ENCODE data around the gene YIPF4.

Gene YIPF4

DNA sequence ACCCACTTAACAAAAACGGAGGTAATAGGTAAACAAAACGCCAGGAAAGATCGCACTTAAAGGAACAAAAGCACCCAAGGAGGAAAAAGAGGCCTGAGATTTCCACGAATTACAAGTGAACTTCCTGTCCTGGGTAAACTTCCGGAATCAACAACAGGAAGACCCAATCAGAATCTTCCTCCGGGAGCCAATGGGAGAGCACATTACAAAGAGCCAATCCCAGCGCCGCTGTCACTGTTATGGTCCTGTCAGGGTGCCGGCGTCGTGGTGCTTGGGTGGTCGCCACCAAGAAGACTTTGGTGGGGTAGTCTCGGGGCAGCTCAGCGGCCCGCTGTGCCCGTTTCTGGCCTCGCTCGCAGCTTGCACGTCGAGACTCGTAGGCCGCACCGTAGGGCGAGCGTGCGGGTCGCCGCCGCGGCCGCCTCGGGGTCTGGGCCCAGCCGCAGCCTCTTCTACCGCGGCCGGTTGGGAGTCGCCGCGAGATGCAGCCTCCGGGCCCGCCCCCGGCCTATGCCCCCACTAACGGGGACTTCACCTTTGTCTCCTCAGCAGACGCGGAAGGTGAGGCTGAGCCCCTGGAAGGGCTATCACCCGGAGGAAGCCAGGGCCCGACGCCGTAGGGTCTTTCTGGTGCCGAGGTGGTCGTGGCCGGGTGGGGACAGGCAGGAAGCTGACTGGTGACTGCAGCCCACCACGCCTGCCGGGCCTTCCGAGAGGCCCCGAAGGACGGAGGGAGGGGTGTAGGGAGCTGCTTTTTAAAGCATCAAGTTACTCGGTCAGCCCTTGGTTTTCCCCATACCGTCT, at the start of gene YIPF4:
Gene YIPF4, plus strand, starts transcription at position 231 of the 804 bp plus-strand sequence. Its CDS starts 252 bp downstream, at position 483.
- H3K4me1 ChIP-seq (ENCODE audit: control insufficient read depth, insufficient read depth, low read length), result peaks cover 5% of the 10 kb centered on the region
- peak within 1 kb of the TSS; percentile 66 for H3K9ac ChIP-seq (ENCODE audit: low read length)
- peak within 1 kb of the TSS; percentile 84 for H3K4me3 ChIP-seq (ENCODE audit: low read length)
- no peaks in the 10 kb centered on the region for H3K27me3 ChIP-seq (ENCODE audit: control insufficient read depth, insufficient read depth, low read length)
- no peaks in the 10 kb centered on the region for H3K36me3 ChIP-seq (ENCODE audit: control insufficient read depth, insufficient read depth, low read length)
- peak within 1 kb of the TSS; percentile 76 for H3K27ac ChIP-seq (ENCODE audit: low read depth, low read length)

- Histone ChIP-seq H3K4me1 (ENCODE audit: control insufficient read depth, insufficient read depth, low read length) (no peaks in the 10 kb centered on the region), H3K9ac (ENCODE audit: low read length) (no peak overlapping the region), H3K36me3 (ENCODE audit: control insufficient read depth, insufficient read depth, low read length) (no peaks in the 10 kb centered on the region), H3K27ac (ENCODE audit: low read depth, low read length) (no peak overlapping the region), H3K4me3 (ENCODE audit: low read length) (no peak overlapping the region), H3K27me3 (ENCODE audit: control insufficient read depth, insufficient read depth, low read length) (no peaks in the 10 kb centered on the region)
These were observed 49.5 kb upstream of the YIPF4 start for GRCh38 chr2:32228181-32228580.

DNA sequence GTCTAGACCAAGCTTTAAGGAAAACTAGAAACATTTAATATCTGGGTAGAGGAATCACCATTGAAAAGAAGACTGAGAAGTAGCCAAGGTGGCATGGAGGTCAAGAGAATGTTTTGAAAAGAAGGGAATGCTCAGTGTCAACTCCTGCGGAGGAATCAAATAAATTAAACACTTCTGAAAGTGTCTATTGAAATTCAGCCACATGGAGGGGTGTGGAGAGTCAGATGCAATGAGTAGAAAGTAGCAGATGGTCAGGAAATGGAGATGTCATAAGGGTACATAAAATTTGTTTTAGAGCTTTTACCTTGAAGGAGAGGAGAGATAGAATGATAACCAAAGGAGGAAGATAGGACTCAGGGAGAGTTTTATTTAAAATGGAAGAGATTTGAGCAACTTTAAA, 48.1 kb upstream of the YIPF4 start:
- H3K36me3 ChIP-seq (ENCODE audit: control insufficient read depth, insufficient read depth, low read length), result no peaks in the 10 kb centered on the region
- H3K27ac ChIP-seq (ENCODE audit: low read depth, low read length), result no peak overlapping the region
- H3K4me3 ChIP-seq (ENCODE audit: low read length), result no peak overlapping the region
- no peak overlapping the region for H3K9ac ChIP-seq (ENCODE audit: low read length)
- H3K27me3 ChIP-seq (ENCODE audit: control insufficient read depth, insufficient read depth, low read length), result no peaks in the 10 kb centered on the region
- no peaks in the 10 kb centered on the region for H3K4me1 ChIP-seq (ENCODE audit: control insufficient read depth, insufficient read depth, low read length)

DNA sequence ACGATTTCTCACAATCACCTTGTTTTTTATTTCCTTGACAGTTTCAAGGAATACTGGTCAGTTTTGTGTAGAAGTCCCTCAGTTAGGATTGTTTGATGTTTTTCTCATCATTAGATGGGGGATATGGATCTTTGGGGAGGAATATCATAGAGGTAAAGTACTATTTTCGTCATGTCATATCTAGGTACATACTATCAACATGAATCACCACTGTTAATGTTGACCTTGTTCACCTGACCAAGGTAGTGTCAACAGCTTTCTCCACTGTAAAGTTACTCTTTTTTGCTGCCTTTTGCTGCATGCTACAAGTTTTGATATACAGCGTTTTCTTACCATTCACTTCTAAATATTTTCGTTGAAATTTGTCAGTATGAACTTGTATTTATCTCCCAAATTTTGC, 45.7 kb upstream of the YIPF4 start:
- Histone ChIP-seq H3K4me3 (ENCODE audit: low read length) (no peak overlapping the region), H3K4me1 (ENCODE audit: control insufficient read depth, insufficient read depth, low read length) (no peaks in the 10 kb centered on the region), H3K36me3 (ENCODE audit: control insufficient read depth, insufficient read depth, low read length) (no peaks in the 10 kb centered on the region), H3K27me3 (ENCODE audit: control insufficient read depth, insufficient read depth, low read length) (no peaks in the 10 kb centered on the region), H3K27ac (ENCODE audit: low read depth, low read length) (no peak overlapping the region), H3K9ac (ENCODE audit: low read length) (no peak overlapping the region)

DNA sequence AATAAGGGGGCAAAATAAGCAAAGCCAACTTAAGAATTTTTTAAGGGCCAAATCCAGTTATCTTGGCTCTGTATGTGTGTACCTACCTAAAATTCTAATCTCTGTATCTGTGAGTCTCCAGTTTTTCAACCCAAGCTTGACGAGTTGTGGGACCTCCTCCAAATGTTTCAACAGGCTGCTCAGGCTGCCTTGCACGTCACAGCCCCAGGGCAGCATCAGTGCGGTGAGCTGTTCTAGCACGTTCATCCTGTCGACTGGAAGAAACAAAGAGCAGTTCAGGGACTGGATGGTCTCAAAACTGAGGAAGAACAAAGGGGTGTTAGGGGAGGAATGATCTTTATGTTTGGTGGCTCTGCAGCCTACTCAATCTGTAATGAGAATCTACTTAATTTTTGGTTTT, 42.4 kb upstream of the YIPF4 start:
- H3K27me3 ChIP-seq (ENCODE audit: control insufficient read depth, insufficient read depth, low read length), result no peaks in the 10 kb centered on the region
- no peak overlapping the region for H3K27ac ChIP-seq (ENCODE audit: low read depth, low read length)
- H3K4me1 ChIP-seq (ENCODE audit: control insufficient read depth, insufficient read depth, low read length), result no peaks in the 10 kb centered on the region
- no peak overlapping the region for H3K9ac ChIP-seq (ENCODE audit: low read length)
- no peaks in the 10 kb centered on the region for H3K36me3 ChIP-seq (ENCODE audit: control insufficient read depth, insufficient read depth, low read length)
- H3K4me3 ChIP-seq (ENCODE audit: low read length), result no peak overlapping the region

DNA sequence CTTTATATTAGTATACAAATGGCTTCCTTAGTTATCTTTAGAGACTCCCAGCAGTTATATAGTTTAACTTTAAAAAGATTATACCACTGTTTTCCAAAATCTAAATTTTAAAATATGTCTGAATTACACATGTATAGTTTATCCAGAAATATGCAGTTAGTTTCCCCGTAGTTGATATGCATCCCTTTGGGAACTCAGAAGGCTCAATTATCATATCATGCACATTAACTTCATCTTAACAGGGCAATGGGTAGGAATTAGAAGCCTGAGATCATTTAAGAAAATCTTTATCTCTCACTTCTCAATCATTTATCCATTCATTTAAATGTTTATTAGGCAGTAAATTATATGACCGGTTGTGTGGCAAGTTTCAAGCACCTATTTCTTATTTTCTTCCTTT, 40.2 kb upstream of the YIPF4 start:
- no peak overlapping the region for H3K27ac ChIP-seq (ENCODE audit: low read depth, low read length)
- H3K36me3 ChIP-seq (ENCODE audit: control insufficient read depth, insufficient read depth, low read length), result no peaks in the 10 kb centered on the region
- no peak overlapping the region for H3K4me3 ChIP-seq (ENCODE audit: low read length)
- no peaks in the 10 kb centered on the region for H3K27me3 ChIP-seq (ENCODE audit: control insufficient read depth, insufficient read depth, low read length)
- H3K4me1 ChIP-seq (ENCODE audit: control insufficient read depth, insufficient read depth, low read length), result no peaks in the 10 kb centered on the region
- H3K9ac ChIP-seq (ENCODE audit: low read length), result no peak overlapping the region

- H3K36me3 ChIP-seq (ENCODE audit: control insufficient read depth, insufficient read depth, low read length), result no peaks in the 10 kb centered on the region
- H3K27ac ChIP-seq (ENCODE audit: low read depth, low read length), result no peak overlapping the region
- H3K27me3 ChIP-seq (ENCODE audit: control insufficient read depth, insufficient read depth, low read length), result no peaks in the 10 kb centered on the region
- no peak overlapping the region for H3K9ac ChIP-seq (ENCODE audit: low read length)
- H3K4me3 ChIP-seq (ENCODE audit: low read length), result no peak overlapping the region
- no peaks in the 10 kb centered on the region for H3K4me1 ChIP-seq (ENCODE audit: control insufficient read depth, insufficient read depth, low read length)
These were observed 39.7 kb upstream of the YIPF4 start for GRCh38 chr2:32237996-32238395.

DNA sequence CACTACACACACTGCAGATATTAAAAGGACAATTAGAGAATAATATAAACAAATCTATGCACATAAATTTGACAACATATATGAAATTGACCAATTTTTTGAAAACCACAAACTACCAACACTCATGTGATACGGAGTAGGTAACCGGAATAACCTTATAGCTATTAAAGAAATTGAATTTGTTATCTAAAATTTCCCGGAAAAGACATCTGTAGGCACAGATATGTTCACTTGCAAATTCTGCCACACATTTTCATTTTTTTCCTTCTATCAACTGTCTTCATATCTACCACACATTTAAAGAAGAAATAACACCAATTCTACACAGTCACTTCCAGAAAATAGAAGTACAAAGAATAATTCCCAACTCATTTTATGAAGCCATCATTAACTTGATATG, 35.4 kb upstream of the YIPF4 start:
- no peak overlapping the region for H3K9ac ChIP-seq (ENCODE audit: low read length)
- H3K4me1 ChIP-seq (ENCODE audit: control insufficient read depth, insufficient read depth, low read length), result no peaks in the 10 kb centered on the region
- H3K27me3 ChIP-seq (ENCODE audit: control insufficient read depth, insufficient read depth, low read length), result no peaks in the 10 kb centered on the region
- H3K4me3 ChIP-seq (ENCODE audit: low read length), result no peak overlapping the region
- H3K36me3 ChIP-seq (ENCODE audit: control insufficient read depth, insufficient read depth, low read length), result no peaks in the 10 kb centered on the region
- no peak overlapping the region for H3K27ac ChIP-seq (ENCODE audit: low read depth, low read length)

DNA sequence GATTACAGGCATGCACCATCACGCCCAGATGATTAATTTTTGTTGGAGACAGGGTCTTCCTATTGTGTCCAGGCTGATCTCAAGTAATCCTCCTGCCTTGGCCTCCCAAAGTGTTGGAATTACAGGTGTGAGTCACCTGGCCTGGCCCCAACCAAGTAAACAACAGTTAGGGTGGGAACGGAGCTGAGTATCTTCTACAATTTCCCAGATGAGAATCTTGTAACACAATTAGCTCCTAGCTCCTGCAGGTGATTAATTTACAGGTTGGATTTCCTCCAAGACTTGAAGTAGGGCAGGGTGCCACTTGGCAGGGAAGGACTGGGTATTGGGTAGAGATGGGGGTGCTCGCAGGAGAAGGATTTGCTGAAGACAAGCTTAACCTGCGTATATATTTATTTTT, 30.8 kb upstream of the YIPF4 start:
- no peaks in the 10 kb centered on the region for H3K36me3 ChIP-seq (ENCODE audit: control insufficient read depth, insufficient read depth, low read length)
- H3K27ac ChIP-seq (ENCODE audit: low read depth, low read length), result no peak overlapping the region
- H3K9ac ChIP-seq (ENCODE audit: low read length), result no peak overlapping the region
- no peaks in the 10 kb centered on the region for H3K4me1 ChIP-seq (ENCODE audit: control insufficient read depth, insufficient read depth, low read length)
- H3K4me3 ChIP-seq (ENCODE audit: low read length), result no peak overlapping the region
- H3K27me3 ChIP-seq (ENCODE audit: control insufficient read depth, insufficient read depth, low read length), result no peaks in the 10 kb centered on the region

GRCh38 chr2:32248299-32248698, 29.4 kb upstream of the YIPF4 start:
- no peaks in the 10 kb centered on the region for H3K27me3 ChIP-seq (ENCODE audit: control insufficient read depth, insufficient read depth, low read length)
- no peak overlapping the region for H3K4me3 ChIP-seq (ENCODE audit: low read length)
- no peaks in the 10 kb centered on the region for H3K36me3 ChIP-seq (ENCODE audit: control insufficient read depth, insufficient read depth, low read length)
- no peak overlapping the region for H3K9ac ChIP-seq (ENCODE audit: low read length)
- no peaks in the 10 kb centered on the region for H3K4me1 ChIP-seq (ENCODE audit: control insufficient read depth, insufficient read depth, low read length)
- H3K27ac ChIP-seq (ENCODE audit: low read depth, low read length), result no peak overlapping the region

- Histone ChIP-seq H3K9ac (ENCODE audit: low read length) (no peak overlapping the region), H3K4me3 (ENCODE audit: low read length) (no peak overlapping the region), H3K36me3 (ENCODE audit: control insufficient read depth, insufficient read depth, low read length) (no peaks in the 10 kb centered on the region), H3K27ac (ENCODE audit: low read depth, low read length) (no peak overlapping the region), H3K4me1 (ENCODE audit: control insufficient read depth, insufficient read depth, low read length) (no peaks in the 10 kb centered on the region), H3K27me3 (ENCODE audit: control insufficient read depth, insufficient read depth, low read length) (no peaks in the 10 kb centered on the region)
These were observed 27.9 kb upstream of the YIPF4 start for GRCh38 chr2:32249731-32250236.

DNA sequence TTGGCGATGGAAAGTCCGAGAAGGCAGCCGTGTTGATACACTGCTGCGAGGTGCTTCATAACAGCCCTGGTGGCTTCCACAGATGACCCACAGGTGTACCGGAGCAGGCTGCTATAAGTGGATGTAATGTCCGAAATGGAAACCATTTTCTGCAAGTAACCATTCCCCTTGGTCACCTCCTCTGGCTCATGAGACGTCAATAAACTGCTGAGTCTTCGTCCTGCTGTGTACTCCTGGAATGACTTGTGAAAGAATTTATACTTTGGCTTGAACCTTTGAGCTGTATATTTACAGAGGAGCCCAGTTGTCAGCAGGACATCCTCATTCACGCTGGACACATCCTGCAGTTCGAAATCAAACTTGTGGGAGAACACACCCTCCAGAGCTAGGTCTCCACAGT, 27.4 kb upstream of the YIPF4 start:
- no peak overlapping the region for H3K9ac ChIP-seq (ENCODE audit: low read length)
- no peak overlapping the region for H3K27ac ChIP-seq (ENCODE audit: low read depth, low read length)
- H3K4me1 ChIP-seq (ENCODE audit: control insufficient read depth, insufficient read depth, low read length), result no peaks in the 10 kb centered on the region
- no peak overlapping the region for H3K4me3 ChIP-seq (ENCODE audit: low read length)
- no peaks in the 10 kb centered on the region for H3K27me3 ChIP-seq (ENCODE audit: control insufficient read depth, insufficient read depth, low read length)
- H3K36me3 ChIP-seq (ENCODE audit: control insufficient read depth, insufficient read depth, low read length), result no peaks in the 10 kb centered on the region

DNA sequence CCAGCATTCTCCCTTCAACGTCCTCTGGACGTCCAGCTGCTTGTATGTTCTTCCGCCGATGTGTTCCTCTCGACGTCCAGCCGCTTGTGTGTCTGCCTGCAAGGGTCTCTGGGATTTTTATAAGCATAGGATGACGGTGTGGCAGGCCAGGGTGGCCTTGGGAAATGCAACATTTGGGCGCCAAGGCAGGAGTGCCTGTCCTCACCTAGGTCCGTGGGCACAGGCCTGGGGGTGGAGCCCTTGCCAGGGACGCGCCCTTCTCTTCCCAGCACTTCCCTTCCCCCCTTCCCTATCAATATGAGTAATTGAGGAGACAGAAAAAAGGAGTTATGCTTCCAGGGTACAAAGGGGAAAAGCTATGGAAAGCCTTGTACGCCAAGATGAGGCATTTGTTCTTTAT, 19.5 kb upstream of the YIPF4 start:
- H3K27me3 ChIP-seq (ENCODE audit: control insufficient read depth, insufficient read depth, low read length), result no peaks in the 10 kb centered on the region
- H3K4me3 ChIP-seq (ENCODE audit: low read length), result no peak overlapping the region
- H3K36me3 ChIP-seq (ENCODE audit: control insufficient read depth, insufficient read depth, low read length), result no peaks in the 10 kb centered on the region
- no peak overlapping the region for H3K9ac ChIP-seq (ENCODE audit: low read length)
- H3K4me1 ChIP-seq (ENCODE audit: control insufficient read depth, insufficient read depth, low read length), result no peaks in the 10 kb centered on the region
- H3K27ac ChIP-seq (ENCODE audit: low read depth, low read length), result no peak overlapping the region

Data from rectal smooth muscle tissue (tissue), 1 donor.